HG03045 (cell line): ENCODE measurements around the gene CD300E.
"Not testable (repeated sequence)": the region's sequence is repeated elsewhere in the genome, so short reads cannot be mapped to it uniquely, and the experiment has no call there.

Source experiments
- ATAC-seq: cut with Tn5 transposase; IDR thresholded peaks from one replicate; pipeline ENCODE4 v1.9.1; 2021; ENCODE audit warnings: mild to moderate bottlenecking, moderate library complexity; ENCODE audit not compliant: unreplicated experiment

The CD300E gene

GRCh38 chr17:74601944-74602572 is 21.5 kb downstream of the CD300E start:
- ATAC-seq, result no peak

- ATAC-seq, result no peak
Observed at GRCh38 chr17:74599448-74599939, 24.0 kb downstream of the CD300E start.

GRCh38 chr17:74599023-74599399 is 24.5 kb downstream of the CD300E start:
- ATAC-seq, result no peak

- ATAC-seq, result no peak
Observed at GRCh38 chr17:74598346-74599022, 25.1 kb downstream of the CD300E start.

GRCh38 chr17:74597069-74597790 is 26.3 kb downstream of the CD300E start:
- no peak for ATAC-seq

GRCh38 chr17:74595037-74595750 is 28.3 kb downstream of the CD300E start:
- ATAC-seq, result no peak

GRCh38 chr17:74592087-74592990 is 31.2 kb downstream of the CD300E start, which contains the start of gene CD300LD:
Gene CD300LD, minus strand, starts transcription at chr17:74592283. Its CDS starts 81 bp downstream, at chr17:74592202.
- no peak for ATAC-seq

- ATAC-seq, result no peak
Observed at GRCh38 chr17:74591503-74591902, 32.0 kb downstream of the CD300E start.

- no peak for ATAC-seq
Observed at GRCh38 chr17:74585711-74586110, 37.8 kb downstream of the CD300E start.

- ATAC-seq, result no peak
Observed at GRCh38 chr17:74584292-74585060, 39.1 kb downstream of the CD300E start.

- no peak for ATAC-seq
Observed at GRCh38 chr17:74582633-74583032, 40.9 kb downstream of the CD300E start.

GRCh38 chr17:74579900-74580299 is 43.6 kb downstream of the CD300E start:
- ATAC-seq, result no peak

GRCh38 chr17:74578979-74579378 is 44.6 kb downstream of the CD300E start:
- no peak for ATAC-seq

GRCh38 chr17:74574489-74575142 is 48.9 kb downstream of the CD300E start:
- ATAC-seq, result no peak

- ATAC-seq, result not testable (repeated sequence)
Observed at GRCh38 chr17:74573635-74574034, 49.9 kb downstream of the CD300E start.

GRCh38 chr17:74573169-74573568 is 50.4 kb downstream of the CD300E start:
- ATAC-seq, result no peak

- ATAC-seq, result no peak
Observed at GRCh38 chr17:74571621-74572270, 51.8 kb downstream of the CD300E start.
